ENCODE data around the gene PUS7. TPM values are rescaled to one million over a fixed set of nuclear protein-coding genes. Genes with fewer than 3 reads are reported as not detected.

The PUS7 gene
- total RNA-seq, 2 donors from 2014 or later, result 7.2 to 11.3 TPM

- DNase-seq (ENCODE audit: low spot score), result no peak
Observed at GRCh38 chr7:105512926-105513526, 9.0 kb downstream of the PUS7 start.

DNA sequence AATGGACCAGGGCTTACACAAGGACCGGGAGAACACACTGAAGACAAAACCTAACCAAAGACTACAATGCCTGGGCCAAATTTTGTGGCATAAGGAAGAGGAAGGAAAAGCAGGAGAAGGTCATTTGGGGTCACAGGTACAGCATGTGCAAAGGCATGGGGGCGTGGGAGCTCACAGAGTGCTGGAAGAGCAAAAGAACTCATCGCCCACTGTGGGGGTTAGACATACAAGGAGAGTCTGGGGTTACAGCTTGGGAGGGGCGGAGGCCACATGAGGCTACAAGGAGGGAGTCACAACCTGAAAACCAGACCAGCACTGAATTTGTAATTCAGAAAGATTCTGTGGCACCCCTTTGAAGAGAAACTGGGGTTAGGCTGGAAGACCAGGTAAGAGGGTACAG is 9.7 kb downstream of the PUS7 start:
- no peak for DNase-seq (ENCODE audit: low spot score)
- intact Hi-C loops (cut with DNase I), result no loop called here

More at GRCh38 chr7:105512926-105513526, 9.0 kb downstream of the PUS7 start:
- intact Hi-C loops (cut with DNase I), result no loop called here

DNA sequence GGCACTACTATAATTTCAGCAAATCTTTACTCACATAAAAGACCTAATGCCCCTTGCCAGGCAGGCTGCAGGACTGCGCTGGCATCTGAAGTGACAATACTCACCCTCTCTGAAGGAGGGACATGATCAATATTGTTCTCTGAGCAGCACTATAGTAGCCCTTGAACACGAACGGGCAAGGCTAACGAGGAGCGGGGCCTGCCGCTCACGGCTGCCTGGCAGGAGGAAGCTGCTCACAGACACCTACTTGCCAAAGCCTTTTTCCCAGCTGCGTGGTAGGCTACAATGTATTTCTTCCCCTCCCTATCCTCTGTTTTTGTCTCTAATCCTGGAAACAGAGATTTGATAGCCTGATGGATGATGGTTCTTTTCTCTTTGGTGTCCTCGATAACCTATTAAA is 19.9 kb downstream of the PUS7 start:
- intact Hi-C loops (cut with DNase I), result no loop called here
- no peak for DNase-seq (ENCODE audit: low spot score)

- no peak for DNase-seq (ENCODE audit: low spot score)
- intact Hi-C loops (cut with DNase I), result no loop called here
Observed at GRCh38 chr7:105497016-105497415, 25.1 kb downstream of the PUS7 start.

DNA sequence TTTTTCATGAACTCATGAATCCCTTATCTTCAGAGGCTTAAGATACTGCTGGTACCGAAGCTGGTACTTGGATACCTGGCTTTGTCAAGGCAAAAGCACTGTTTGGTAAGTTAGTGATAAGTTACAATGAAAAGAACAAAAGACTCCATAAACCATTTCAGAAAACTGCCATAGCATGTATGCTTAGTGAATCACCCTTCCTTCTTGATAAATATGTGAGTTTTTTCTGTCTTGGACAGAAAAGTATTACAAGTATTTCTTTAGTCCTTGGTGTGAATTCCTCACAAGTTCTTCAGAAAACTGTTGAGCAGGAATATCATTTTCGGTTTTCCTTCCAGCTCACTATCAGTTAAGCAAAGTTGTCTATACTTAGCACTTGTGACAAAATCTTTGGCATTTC is 25.6 kb downstream of the PUS7 start:
- no peak for DNase-seq (ENCODE audit: low spot score)
- intact Hi-C loops (cut with DNase I), result no loop called here

DNA sequence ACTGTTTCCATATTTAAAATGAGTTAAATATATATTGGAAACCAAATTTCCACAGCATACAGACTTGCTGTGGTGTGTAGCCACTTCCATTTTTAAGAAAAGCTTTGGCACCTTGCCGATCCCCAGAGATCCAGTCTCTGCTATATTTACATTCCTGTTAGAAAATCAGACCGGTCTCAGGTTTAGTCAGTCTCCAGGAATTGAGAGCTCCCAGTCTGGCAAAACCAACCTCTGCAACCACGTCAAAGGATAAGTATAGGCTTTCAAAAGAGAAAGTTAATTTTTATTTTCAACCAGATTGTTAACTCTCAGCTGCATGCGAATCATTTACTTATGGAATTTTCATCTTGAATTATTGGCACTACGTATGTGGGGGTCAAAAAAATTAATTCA is 28.2 kb downstream of the PUS7 start:
- intact Hi-C loops (cut with DNase I), result no loop called here
- DNase-seq (ENCODE audit: low spot score), result no peak

DNA sequence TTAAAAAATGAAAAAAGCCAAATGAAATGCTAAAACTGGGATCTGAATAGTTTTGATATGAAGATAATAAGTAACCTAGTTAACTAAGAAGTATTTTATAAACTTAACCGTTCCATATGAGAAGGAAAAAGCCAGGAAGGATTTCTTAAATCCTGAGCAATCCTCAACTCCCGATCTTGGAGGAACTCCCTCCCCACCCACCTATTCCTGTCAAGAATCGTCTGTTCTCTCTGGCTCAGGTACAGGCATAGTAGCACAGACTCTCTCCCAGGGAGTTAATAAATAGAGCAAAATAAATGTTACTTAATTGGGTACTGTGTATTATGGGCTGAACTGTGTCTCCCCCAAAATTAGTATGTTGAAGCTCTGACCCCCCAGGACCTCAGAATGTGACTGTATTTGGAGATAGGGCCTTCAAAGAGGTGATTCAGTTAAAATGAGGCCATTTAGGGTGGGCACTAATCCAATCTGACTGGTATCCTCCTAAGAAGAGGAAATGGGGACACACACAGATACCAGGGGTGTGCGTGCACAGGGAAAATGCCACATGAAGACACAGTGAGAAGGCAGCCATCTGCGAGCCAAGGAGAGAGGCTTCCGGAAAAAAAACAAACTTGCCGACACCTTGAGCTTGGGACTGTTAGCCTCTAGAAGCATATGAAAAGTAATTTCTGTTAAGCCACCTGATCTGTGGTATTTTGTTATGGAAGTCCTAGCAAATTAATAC is 28.7 kb downstream of the PUS7 start:
- intact Hi-C loops (cut with DNase I), result no loop called here

DNA sequence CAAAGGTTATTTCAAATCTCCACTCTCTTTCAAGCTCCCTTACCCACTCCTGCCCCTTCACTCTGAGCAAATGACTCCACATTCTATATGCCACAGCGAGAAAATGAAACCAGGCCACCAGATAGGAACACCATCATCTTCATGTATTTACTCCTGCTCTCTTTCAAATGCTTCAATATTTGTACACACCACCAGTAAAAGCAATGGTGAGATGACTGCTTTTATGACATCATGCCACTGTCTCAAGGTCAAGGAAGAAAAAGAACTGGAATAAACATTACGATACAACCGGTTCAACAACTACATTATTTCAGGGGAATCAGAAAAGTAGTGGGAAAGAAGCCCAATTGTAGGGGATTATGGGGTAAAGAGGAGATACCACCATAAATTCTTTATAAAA is 32.7 kb downstream of the PUS7 start:
- no peak for DNase-seq (ENCODE audit: low spot score)
- intact Hi-C loops (cut with DNase I), result loop anchor here in 1 of 2 donors (10.0 kb wide), 1 partner anchor 505 kb away; no protein-coding TSS in a partner anchor

More for the DNA sequence above, 28.7 kb downstream of the PUS7 start:
- DNase-seq (ENCODE audit: low spot score), result no peak

DNA sequence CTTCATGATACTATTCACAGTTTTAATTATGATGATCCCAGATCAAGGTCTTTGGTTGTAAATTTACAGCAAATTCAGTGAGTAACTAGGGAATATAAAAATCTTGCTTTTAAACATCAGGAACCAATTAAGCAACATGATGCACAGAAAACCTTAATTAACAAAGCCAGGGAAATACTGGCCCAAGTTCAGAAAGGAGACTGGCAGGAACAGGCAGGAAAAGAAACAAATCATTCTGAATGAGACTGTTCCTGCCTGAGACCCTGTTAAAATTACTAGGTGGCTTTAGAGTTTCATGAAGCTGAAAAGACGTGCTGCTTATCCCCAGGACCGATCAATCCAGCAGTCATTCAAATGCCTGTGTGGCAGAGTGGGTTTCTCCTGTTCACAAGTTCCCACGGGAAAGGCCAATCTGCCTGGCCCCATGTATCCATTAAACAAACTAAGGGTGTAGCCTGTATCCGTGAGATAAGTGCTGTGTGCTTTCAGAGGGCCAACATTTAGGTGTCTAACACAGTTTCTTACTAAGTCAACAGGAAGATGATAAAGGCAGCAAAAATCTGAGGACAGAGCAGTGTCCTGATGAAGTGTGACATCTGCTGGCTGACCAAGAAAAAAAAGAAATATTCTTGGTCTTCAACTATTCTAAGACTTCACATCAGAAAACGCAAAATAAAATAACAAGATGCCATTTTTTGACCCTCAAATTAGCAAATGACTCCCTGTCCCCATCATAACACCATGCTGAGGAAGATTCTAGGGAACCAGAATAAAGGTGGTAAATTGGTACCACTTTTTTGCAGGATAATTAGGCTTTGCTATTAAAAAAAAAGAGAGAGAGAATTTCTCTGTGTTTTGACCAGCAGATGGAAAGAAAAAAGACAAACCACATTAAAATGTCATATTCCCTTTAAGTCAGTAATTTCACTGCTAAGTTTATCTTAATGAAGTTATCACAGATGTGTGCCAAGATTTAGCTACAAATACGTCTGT is 34.2 kb downstream of the PUS7 start:
- DNase-seq (ENCODE audit: low spot score), result no peak
- intact Hi-C loops (cut with DNase I), result loop anchor here in 1 of 2 donors (10.0 kb wide), 1 partner anchor 503 kb away; no protein-coding TSS in a partner anchor

GRCh38 chr7:105480931-105481330 is 41.1 kb downstream of the PUS7 start:
- intact Hi-C loops (cut with DNase I), result loop anchor here in 1 of 2 donors (10.0 kb wide), 1 partner anchor 496 kb away; no protein-coding TSS in a partner anchor
- DNase-seq (ENCODE audit: low spot score), result no peak

DNA sequence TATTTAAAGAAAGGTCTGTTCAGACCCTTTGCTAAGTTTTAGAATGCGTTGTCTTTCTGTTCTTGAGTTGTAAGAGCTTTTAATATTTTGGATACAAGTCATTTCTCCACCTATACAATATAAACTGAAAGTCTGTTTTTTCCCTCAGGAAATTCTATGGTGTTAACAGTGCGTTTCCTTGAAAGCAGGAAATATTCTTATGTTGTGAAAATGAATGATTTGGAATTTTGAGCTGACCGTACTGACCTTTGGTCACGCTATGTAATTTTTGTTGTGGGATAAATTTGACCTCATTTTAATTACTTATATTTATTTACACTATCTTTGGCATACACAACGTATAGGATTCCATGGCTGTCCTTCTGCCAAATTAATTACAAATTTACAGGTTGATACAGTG is 43.5 kb downstream of the PUS7 start:
- DNase-seq (ENCODE audit: low spot score), result no peak
- intact Hi-C loops (cut with DNase I), result no loop called here

GRCh38 chr7:105477908-105478307 is 44.2 kb downstream of the PUS7 start:
- no peak for DNase-seq (ENCODE audit: low spot score)
- intact Hi-C loops (cut with DNase I), result no loop called here

DNA sequence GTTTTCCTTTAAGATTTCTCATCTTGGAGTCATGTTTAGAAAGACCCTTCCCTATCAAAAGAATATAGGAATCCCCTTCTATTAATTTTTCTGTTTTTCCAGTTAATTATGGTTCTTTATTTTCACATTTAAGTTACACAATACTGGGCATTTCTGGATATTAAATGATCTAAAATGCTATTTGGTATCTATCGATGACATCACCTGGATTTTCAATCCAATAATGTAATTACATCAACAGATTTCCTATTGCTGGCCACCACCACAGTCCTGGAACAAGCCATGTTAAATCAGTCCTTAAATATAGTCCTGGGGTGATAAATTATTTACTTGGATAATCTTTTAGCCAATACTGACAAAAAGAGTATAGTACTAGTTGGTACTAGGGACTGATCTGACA is 48.0 kb downstream of the PUS7 start:
- intact Hi-C loops (cut with DNase I), result no loop called here
- no peak for DNase-seq (ENCODE audit: low spot score)

- intact Hi-C loops (cut with DNase I), result no loop called here
- no peak for DNase-seq (ENCODE audit: low spot score)
Observed at GRCh38 chr7:105473163-105473562, 48.9 kb downstream of the PUS7 start.

DNA sequence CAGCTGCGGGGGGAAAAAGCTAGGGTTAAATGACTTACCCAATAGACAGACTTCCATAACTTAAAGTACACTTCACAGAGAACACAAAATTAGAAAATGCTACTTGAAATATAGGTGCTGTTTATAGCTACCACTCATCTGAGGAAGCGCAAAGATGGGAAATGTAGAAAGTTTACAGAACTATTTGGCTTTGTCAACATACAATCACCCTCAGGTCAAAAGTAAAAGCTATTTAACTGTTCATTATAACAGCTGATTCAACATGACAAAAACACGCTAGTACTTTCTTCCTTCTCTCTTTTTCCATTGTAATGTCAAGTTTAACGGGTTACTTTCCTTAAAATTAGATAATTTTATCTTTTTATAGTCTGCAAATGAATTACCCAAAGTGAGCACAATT is 51.2 kb downstream of the PUS7 start:
- DNase-seq (ENCODE audit: low spot score), result no peak
- intact Hi-C loops (cut with DNase I), result no loop called here

DNA sequence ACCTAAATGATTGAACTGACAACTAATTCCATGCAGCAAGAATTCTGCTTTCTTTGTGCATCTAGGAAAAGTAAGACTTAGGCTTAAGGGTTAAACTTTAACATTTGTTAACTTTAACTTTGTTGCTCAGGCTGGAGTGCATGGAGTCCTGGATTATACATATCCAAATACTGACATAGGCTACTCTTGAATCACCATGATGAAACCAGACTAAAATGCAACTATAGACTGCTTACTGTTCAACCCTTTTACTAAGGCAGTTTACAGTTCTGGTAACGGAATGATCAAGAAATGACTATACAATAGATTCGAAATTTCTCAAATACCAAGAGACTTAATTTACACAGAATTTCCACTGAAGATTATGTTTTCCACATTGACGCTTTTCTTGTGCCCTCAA is 52.0 kb downstream of the PUS7 start:
- intact Hi-C loops (cut with DNase I), result no loop called here
- DNase-seq (ENCODE audit: low spot score), result no peak

GRCh38 chr7:105462765-105463420 is 59.2 kb downstream of the PUS7 start:
- DNase-seq (ENCODE audit: low spot score), result no peak
- intact Hi-C loops (cut with DNase I), result no loop called here

- DNase-seq (ENCODE audit: low spot score), result no peak
- intact Hi-C loops (cut with DNase I), result no loop called here
Observed at GRCh38 chr7:105461518-105461917, 60.6 kb downstream of the PUS7 start.

- DNase-seq (ENCODE audit: low spot score), result no peak
- intact Hi-C loops (cut with DNase I), result no loop called here
Observed at GRCh38 chr7:105457619-105458225, 64.3 kb downstream of the PUS7 start.

Data from posterior vena cava (tissue), 2 donors.